HepG2 (cell line): ENCODE measurements around the gene SEPTIN12. TPM values are rescaled to one million over a fixed set of nuclear protein-coding genes. Genes with fewer than 3 reads are reported as not detected.

Source experiments
- ATAC-seq: fragments of 200-7000 bp; cut with Tn5 transposase; 3 replicates; pipeline ENCODE4 v1.9.1; 2020; ENCODE audit warnings: mild to moderate bottlenecking, moderate library complexity
- BruUV-seq: library from RNA; stranded (reverse); fragments of 400-500 nt; replicated peaks from 2 replicates; lab custom pipeline; 2021; lab: Mats Ljungman, UMichigan
- CTCF ChIA-PET: fragments of 300-600 bp; formaldehyde crosslinking; extraction: SDS; loops from one replicate; lab custom pipeline; 2021; ENCODE audit warnings: low total read pairs, inconsistent platforms, low intra/inter-chr PET ratio; lab: Yijun Ruan, JAX
- POLR2A ChIA-PET: fragments of 350-600 bp; sonication (Branson Sonifier 250); formaldehyde crosslinking; loops from one replicate; lab custom pipeline; 2020; ENCODE audit warnings: antibody characterized with exemption, inconsistent platforms; lab: Yijun Ruan, JAX
- DNase-seq: peaks from one replicate; pipeline ENCODE4 v3.0.0-alpha.2; 2015; ENCODE audit warnings: low spot score
- FAIRE-seq: peaks from 3 replicates; lab custom pipeline; 2011; peaks lifted over from hg19 to GRCh38; lab: Jason Lieb, UNC
- H2AFZ ChIP-seq: one replicate; pipeline ENCODE4 v1.6.1; 2011; ENCODE audit warnings: low read length, inconsistent platforms
- H3K27ac ChIP-seq: fragments of 300-600 bp; 3 replicates; pipeline ENCODE4 v1.8.0; 2011; ENCODE audit warnings: mixed run types, mild to moderate bottlenecking, mixed read lengths, low read length, inconsistent platforms; ENCODE audit not compliant: insufficient read depth; ENCODE audit errors: extremely low read length
- H3K27me3 ChIP-seq, 2 experiments: fragments of 200-600 bp in 1 of 2; 2 replicates in 1 of 2; 3 replicates in 1 of 2; pipeline versions ENCODE4 v1.6.0 to v1.8.0; 2011; ENCODE audit warnings: low read length in 2 of 2, mild to moderate bottlenecking in 2 of 2, moderate library complexity in 2 of 2, inconsistent platforms in 1 of 2; ENCODE audit not compliant: insufficient read depth in 2 of 2, control insufficient read depth in 1 of 2
- H3K36me3 ChIP-seq, 2 experiments: fragments of 200-600 bp in 1 of 2; replicated peaks in 1 of 2; 2 replicates in 1 of 2; 3 replicates in 1 of 2; pipeline versions ENCODE4 v1.5.1 to v1.8.0; 2011; ENCODE audit warnings: low read length in 2 of 2, inconsistent platforms in 1 of 2; ENCODE audit not compliant: insufficient read depth in 2 of 2, control insufficient read depth in 1 of 2
- H3K4me1 ChIP-seq: 2 replicates; pipeline ENCODE4 v1.5.1; 2012; ENCODE audit warnings: low read length, inconsistent platforms; ENCODE audit not compliant: insufficient read depth
- H3K4me2 ChIP-seq: 2 replicates; pipeline ENCODE4 v1.6.0; 2011; ENCODE audit warnings: low read depth, low read length, inconsistent platforms
- H3K4me3 ChIP-seq, 3 experiments: fragments of 200-600 bp in 1 of 3; sonication (generic), shearing (Covaris generic) in 1 of 3; replicated peaks in 1 of 3; 2 replicates each; pipeline ENCODE4 v1.5.1; 2011 to 2016; ENCODE audit warnings: low read length in 3 of 3, inconsistent platforms in 2 of 3, low read depth in 2 of 3, mild to moderate bottlenecking in 2 of 3, control low read depth in 1 of 3, mixed read lengths in 1 of 3; ENCODE audit not compliant: insufficient read depth in 1 of 3
- H3K79me2 ChIP-seq: one replicate; pipeline ENCODE4 v1.6.1; 2011; ENCODE audit warnings: low read length, inconsistent platforms; ENCODE audit not compliant: insufficient read depth
- H3K9ac ChIP-seq: 2 replicates; pipeline ENCODE4 v1.6.0; 2011; ENCODE audit warnings: mild to moderate bottlenecking, low read depth, low read length, inconsistent platforms; ENCODE audit not compliant: insufficient read depth
- H3K9me3 ChIP-seq: 2 replicates; pipeline ENCODE4 v1.5.1; 2012; ENCODE audit warnings: mild to moderate bottlenecking, low read length
- H4K20me1 ChIP-seq: 2 replicates; pipeline ENCODE4 v1.6.0; 2011; ENCODE audit warnings: inconsistent platforms, mild to moderate bottlenecking, low read length, moderate library complexity; ENCODE audit not compliant: insufficient read depth
- CCDC6 ChIP-seq: sonication (generic); formaldehyde crosslinking; IDR thresholded peaks from 2 replicates; pipeline ENCODE4 v1.8.1; 2022; ENCODE audit warnings: mild to moderate bottlenecking, missing genetic modification reagents, moderate library complexity
- SP140L ChIP-seq: sonication (generic); formaldehyde crosslinking; IDR thresholded peaks from 2 replicates; pipeline ENCODE4 v1.4.0; 2020; ENCODE audit warnings: missing genetic modification reagents, borderline replicate concordance
- SSRP1 ChIP-seq: IDR thresholded peaks from 2 replicates; pipeline ENCODE4 v1.6.1; 2016; ENCODE audit warnings: control low read depth
- YEATS2 ChIP-seq: sonication (generic); formaldehyde crosslinking; IDR thresholded peaks from 2 replicates; pipeline ENCODE4 v1.4.0; 2020; ENCODE audit warnings: missing genetic modification reagents, borderline replicate concordance
- ZFP36 ChIP-seq: fragments of 150-350 bp; IDR thresholded peaks from 2 replicates; pipeline ENCODE4 v1.6.1; 2018; ENCODE audit warnings: borderline replicate concordance, low read length, low read depth; ENCODE audit not compliant: partially characterized antibody
- ZFP36L2 ChIP-seq: sonication (generic); formaldehyde crosslinking; IDR thresholded peaks from 2 replicates; pipeline ENCODE4 v1.4.0; 2020; ENCODE audit warnings: missing genetic modification reagents
- ZFP37 ChIP-seq: sonication (generic); formaldehyde crosslinking; IDR thresholded peaks from 2 replicates; pipeline ENCODE4 v1.4.0; 2020; ENCODE audit warnings: missing genetic modification reagents, borderline replicate concordance
- ZKSCAN5 ChIP-seq: sonication (generic); formaldehyde crosslinking; IDR thresholded peaks from 2 replicates; pipeline ENCODE4 v1.5.1; 2020; ENCODE audit warnings: mild to moderate bottlenecking, missing genetic modification reagents
- ZNF260 ChIP-seq: sonication (generic); formaldehyde crosslinking; IDR thresholded peaks from 2 replicates; pipeline ENCODE4 v1.4.0; 2020; ENCODE audit warnings: missing genetic modification reagents, low read depth, mild to moderate bottlenecking, borderline replicate concordance
- ZNF670 ChIP-seq: sonication (generic); formaldehyde crosslinking; IDR thresholded peaks from 2 replicates; pipeline ENCODE4 v1.8.0; 2022; ENCODE audit warnings: mild to moderate bottlenecking, missing genetic modification reagents, borderline replicate concordance
- WGBS: methylation state at CpG from one replicate; pipeline ENCODE4 v1.1.6; 2017; ENCODE audit warnings: low lambda C conversion rate; 5-methylcytosine and 5-hydroxymethylcytosine counted together
- in situ Hi-C: cut with HindIII; loops from 2 replicates; pipeline ENCODE4 v1.10.0; 2017; ENCODE audit warnings: low pct_unique_long_range_greater_than_20kb; ENCODE audit not compliant: extremely low pct_ligation_motif_present
- intact Hi-C: fragments of 100-400 bp; cut with micrococcal nuclease; formaldehyde crosslinking; loops from one replicate; pipeline ENCODE4 v1.10.0; 2022; ENCODE audit not compliant: unreplicated experiment
- polyA plus RNA-seq, 8 experiments: library from polyadenylated mRNA; depleted of rRNA in 3 of 8; stranded (reverse) in 7 of 8; unstranded in 1 of 8; fragments of >200 nt; fragmentation: Illumina TruSeq in 4 of 8; extraction: Trizol in 4 of 8; gene quantifications; 2 replicates each; pipeline versions ENCODE4 v1.2.1 to v1.2.3, GENCODE V29; 2011 to 2016; ENCODE audit warnings: low read depth in 4 of 8, missing spikeins in 1 of 8, mixed read lengths in 1 of 8; ENCODE audit not compliant: insufficient read depth in 1 of 8
- total RNA-seq, 5 experiments: library from RNA; depleted of rRNA; stranded (reverse); fragments of >200 nt; fragmentation: Illumina TruSeq; extraction: Trizol; gene quantifications; 2 replicates each; pipeline ENCODE4 v1.2.3, GENCODE V29; 2016; ENCODE audit warnings: low read depth in 1 of 5
- TF ChIP-seq, protein P1 (sequence below): sonication (generic); formaldehyde crosslinking; IDR thresholded peaks from 2 replicates; pipeline ENCODE4 v1.4.0; 2020; ENCODE audit warnings: missing genetic modification reagents
- TF ChIP-seq, protein P2 (sequence below): sonication (generic); formaldehyde crosslinking; IDR thresholded peaks from 2 replicates; pipeline ENCODE4 v1.5.1; 2020; ENCODE audit warnings: mild to moderate bottlenecking, missing genetic modification reagents, moderate library complexity
- TF ChIP-seq, protein P3 (sequence below): sonication (generic); formaldehyde crosslinking; IDR thresholded peaks from 2 replicates; pipeline ENCODE4 v1.4.0; 2020; ENCODE audit warnings: missing genetic modification reagents
- TF ChIP-seq, protein P4 (sequence below): sonication (generic); formaldehyde crosslinking; IDR thresholded peaks from 2 replicates; pipeline ENCODE4 v1.4.0; 2020; ENCODE audit warnings: missing genetic modification reagents, borderline replicate concordance

SEPTIN12 gene
- total and polyA plus RNA-seq, 2 of the 13 experiments (the other 11 are each of a cell fraction or from before 2014, with no cell fraction given), result 0.22 TPM; not detected in 1

DNA sequence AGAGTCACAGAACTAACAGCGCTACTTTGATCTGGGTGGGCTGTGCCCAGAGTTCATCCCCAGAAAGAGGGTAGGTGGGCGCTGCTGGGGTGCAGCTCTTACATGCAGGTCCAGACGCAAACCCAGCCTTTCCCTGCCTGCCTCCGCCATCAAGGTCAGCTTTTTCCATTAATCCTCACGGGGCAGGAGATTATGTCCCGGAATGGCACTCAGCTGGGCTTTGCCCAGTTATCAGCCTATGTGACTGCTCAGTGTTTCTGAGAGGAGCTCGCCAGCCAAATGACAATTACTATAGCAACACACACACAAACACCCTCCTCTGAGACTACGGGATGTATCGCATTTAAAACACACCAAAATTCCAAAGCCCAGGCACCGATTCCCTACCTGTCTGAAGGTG, 38.8 kb upstream of the SEPTIN12 start:
- H3K4me3 ChIP-seq, result no peak overlapping the region
- no peak overlapping the region for H2AFZ ChIP-seq
- intact Hi-C loops, result no loop called here
- peaks cover 37 to 82% of the 10 kb centered on the region in 2 experiments for H3K36me3 ChIP-seq
- in situ Hi-C loops, result no loop called here
- FAIRE-seq (no peak), DNase-seq (no peak), ATAC-seq (no peak)
- H3K27me3 ChIP-seq, result no peaks in the 10 kb centered on the region
- H3K4me2 ChIP-seq, result no peak overlapping the region
- no peaks in the 10 kb centered on the region for H3K4me1 ChIP-seq
- POLR2A ChIA-PET, result no interaction called here
- CTCF ChIA-PET, result no interaction called here
- H3K9ac ChIP-seq, result no peak overlapping the region
- no peaks in the 10 kb centered on the region for H4K20me1 ChIP-seq
- no peaks in the 10 kb centered on the region for H3K9me3 ChIP-seq
- no peak overlapping the region for H3K27ac ChIP-seq
- WGBS, result over 99% methylated on average over 9 of the region's 10 CpGs
- BruUV-seq, result no TSS peak
- H3K79me2 ChIP-seq, result no peaks in the 10 kb centered on the region
- TF ChIP-seq ZFP36L2, result no peak
- TF ChIP-seq CCDC6 (CRISPR knock-in tag), result no peak
- TF ChIP-seq, protein P1, sequence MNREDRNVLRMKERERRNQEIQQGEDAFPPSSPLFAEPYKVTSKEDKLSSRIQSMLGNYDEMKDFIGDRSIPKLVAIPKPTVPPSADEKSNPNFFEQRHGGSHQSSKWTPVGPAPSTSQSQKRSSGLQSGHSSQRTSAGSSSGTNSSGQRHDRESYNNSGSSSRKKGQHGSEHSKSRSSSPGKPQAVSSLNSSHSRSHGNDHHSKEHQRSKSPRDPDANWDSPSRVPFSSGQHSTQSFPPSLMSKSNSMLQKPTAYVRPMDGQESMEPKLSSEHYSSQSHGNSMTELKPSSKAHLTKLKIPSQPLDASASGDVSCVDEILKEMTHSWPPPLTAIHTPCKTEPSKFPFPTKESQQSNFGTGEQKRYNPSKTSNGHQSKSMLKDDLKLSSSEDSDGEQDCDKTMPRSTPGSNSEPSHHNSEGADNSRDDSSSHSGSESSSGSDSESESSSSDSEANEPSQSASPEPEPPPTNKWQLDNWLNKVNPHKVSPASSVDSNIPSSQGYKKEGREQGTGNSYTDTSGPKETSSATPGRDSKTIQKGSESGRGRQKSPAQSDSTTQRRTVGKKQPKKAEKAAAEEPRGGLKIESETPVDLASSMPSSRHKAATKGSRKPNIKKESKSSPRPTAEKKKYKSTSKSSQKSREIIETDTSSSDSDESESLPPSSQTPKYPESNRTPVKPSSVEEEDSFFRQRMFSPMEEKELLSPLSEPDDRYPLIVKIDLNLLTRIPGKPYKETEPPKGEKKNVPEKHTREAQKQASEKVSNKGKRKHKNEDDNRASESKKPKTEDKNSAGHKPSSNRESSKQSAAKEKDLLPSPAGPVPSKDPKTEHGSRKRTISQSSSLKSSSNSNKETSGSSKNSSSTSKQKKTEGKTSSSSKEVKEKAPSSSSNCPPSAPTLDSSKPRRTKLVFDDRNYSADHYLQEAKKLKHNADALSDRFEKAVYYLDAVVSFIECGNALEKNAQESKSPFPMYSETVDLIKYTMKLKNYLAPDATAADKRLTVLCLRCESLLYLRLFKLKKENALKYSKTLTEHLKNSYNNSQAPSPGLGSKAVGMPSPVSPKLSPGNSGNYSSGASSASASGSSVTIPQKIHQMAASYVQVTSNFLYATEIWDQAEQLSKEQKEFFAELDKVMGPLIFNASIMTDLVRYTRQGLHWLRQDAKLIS, result no peak
- TF ChIP-seq, protein P2, sequence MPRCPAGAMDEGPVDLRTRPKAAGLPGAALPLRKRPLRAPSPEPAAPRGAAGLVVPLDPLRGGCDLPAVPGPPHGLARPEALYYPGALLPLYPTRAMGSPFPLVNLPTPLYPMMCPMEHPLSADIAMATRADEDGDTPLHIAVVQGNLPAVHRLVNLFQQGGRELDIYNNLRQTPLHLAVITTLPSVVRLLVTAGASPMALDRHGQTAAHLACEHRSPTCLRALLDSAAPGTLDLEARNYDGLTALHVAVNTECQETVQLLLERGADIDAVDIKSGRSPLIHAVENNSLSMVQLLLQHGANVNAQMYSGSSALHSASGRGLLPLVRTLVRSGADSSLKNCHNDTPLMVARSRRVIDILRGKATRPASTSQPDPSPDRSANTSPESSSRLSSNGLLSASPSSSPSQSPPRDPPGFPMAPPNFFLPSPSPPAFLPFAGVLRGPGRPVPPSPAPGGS (CRISPR knock-in tag), result no peak
- TF ChIP-seq YEATS2 (CRISPR knock-in tag), result no peak
- TF ChIP-seq ZKSCAN5 (CRISPR knock-in tag), result no peak
- TF ChIP-seq, protein P3, sequence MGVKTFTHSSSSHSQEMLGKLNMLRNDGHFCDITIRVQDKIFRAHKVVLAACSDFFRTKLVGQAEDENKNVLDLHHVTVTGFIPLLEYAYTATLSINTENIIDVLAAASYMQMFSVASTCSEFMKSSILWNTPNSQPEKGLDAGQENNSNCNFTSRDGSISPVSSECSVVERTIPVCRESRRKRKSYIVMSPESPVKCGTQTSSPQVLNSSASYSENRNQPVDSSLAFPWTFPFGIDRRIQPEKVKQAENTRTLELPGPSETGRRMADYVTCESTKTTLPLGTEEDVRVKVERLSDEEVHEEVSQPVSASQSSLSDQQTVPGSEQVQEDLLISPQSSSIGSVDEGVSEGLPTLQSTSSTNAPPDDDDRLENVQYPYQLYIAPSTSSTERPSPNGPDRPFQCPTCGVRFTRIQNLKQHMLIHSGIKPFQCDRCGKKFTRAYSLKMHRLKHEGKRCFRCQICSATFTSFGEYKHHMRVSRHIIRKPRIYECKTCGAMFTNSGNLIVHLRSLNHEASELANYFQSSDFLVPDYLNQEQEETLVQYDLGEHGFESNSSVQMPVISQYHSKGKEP (CRISPR knock-in tag), result no peak
- TF ChIP-seq SP140L (CRISPR knock-in tag), result no peak
- TF ChIP-seq SSRP1, result no peak
- TF ChIP-seq ZNF260 (CRISPR knock-in tag), result no peak
- no peak for TF ChIP-seq ZFP37 (CRISPR knock-in tag)
- TF ChIP-seq ZNF670 (CRISPR knock-in tag), result no peak
- no peak for TF ChIP-seq ZFP36
- TF ChIP-seq, protein P4, sequence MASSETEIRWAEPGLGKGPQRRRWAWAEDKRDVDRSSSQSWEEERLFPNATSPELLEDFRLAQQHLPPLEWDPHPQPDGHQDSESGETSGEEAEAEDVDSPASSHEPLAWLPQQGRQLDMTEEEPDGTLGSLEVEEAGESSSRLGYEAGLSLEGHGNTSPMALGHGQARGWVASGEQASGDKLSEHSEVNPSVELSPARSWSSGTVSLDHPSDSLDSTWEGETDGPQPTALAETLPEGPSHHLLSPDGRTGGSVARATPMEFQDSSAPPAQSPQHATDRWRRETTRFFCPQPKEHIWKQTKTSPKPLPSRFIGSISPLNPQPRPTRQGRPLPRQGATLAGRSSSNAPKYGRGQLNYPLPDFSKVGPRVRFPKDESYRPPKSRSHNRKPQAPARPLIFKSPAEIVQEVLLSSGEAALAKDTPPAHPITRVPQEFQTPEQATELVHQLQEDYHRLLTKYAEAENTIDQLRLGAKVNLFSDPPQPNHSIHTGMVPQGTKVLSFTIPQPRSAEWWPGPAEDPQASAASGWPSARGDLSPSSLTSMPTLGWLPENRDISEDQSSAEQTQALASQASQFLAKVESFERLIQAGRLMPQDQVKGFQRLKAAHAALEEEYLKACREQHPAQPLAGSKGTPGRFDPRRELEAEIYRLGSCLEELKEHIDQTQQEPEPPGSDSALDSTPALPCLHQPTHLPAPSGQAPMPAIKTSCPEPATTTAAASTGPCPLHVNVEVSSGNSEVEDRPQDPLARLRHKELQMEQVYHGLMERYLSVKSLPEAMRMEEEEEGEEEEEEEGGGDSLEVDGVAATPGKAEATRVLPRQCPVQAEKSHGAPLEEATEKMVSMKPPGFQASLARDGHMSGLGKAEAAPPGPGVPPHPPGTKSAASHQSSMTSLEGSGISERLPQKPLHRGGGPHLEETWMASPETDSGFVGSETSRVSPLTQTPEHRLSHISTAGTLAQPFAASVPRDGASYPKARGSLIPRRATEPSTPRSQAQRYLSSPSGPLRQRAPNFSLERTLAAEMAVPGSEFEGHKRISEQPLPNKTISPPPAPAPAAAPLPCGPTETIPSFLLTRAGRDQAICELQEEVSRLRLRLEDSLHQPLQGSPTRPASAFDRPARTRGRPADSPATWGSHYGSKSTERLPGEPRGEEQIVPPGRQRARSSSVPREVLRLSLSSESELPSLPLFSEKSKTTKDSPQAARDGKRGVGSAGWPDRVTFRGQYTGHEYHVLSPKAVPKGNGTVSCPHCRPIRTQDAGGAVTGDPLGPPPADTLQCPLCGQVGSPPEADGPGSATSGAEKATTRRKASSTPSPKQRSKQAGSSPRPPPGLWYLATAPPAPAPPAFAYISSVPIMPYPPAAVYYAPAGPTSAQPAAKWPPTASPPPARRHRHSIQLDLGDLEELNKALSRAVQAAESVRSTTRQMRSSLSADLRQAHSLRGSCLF (CRISPR knock-in tag), result no peak
